ENCODE results near the gene KRTAP6-3.

DNA sequence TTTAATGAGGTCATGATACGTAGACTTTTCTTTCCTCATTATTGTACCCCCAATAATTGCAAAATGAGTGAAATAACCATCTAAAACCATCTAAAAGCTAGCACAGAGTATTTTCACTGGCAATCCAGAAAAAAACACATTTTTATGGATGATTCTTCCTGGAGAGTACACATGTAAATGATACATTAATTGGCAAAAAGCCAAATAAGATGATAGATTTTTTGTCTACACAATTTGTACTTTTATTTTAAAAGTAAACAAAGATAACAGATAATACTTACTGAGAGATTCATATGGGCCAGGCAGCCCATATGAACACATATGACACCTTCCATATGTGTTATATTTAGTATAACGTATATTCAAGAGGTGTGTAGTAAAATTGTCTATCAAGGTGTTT is 28.6 kb upstream of the KRTAP6-3 start:
- TF ChIP-seq CTCF (IDR thresholded peaks at IDR 0.05) (no peak), EZH2 (IDR thresholded peaks at IDR 0.05; ENCODE audit: borderline replicate concordance, insufficient read depth, low read depth, low read length, poor library complexity, severe bottlenecking) (no peak)

Measured in B cell (primary cell).